Left colon (tissue), 2 donors: ENCODE results near the gene MAPK14. TPM values are rescaled to one million over a fixed set of nuclear protein-coding genes. Genes with fewer than 3 reads are reported as not detected.
A peak's percentile ranks its signal among the peaks of the same experiment; 100 is the strongest.

Experiments used
- ATAC-seq: fragments of 200-7000 bp; cut with Tn5 transposase; one replicate; pipeline ENCODE4 v1.9.1; 2020; ENCODE audit warnings: mild to moderate bottlenecking, moderate library complexity
- DNase-seq, 2 donors: peaks; one replicate each; pipeline ENCODE4 v3.0.0-alpha.2; 2020
- intact Hi-C, 2 donors: fragments of 100-400 bp; cut with DNase I in 1 of 2; cut with micrococcal nuclease in 1 of 2; formaldehyde crosslinking; loops; one replicate each; pipeline versions ENCODE4 v1.11.2 to v1.14.0; 2022; cut with DNase I, micrococcal nuclease
- total RNA-seq, 2 donors: library from RNA; stranded (reverse); fragmentation: NEBNext Ultra II Directional; extraction: Animal tissue kit (Norgen Biotek cat#: 25700); gene quantifications; one replicate each; pipeline ENCODE4 v1.2.1, GENCODE V29; 2021
- donor health status: DM: no; HTN: no; CAD: no.
- donor health status: DM: yes; HTN: yes; CAD: no.

Gene MAPK14
- total RNA-seq, 2 donors from 2014 or later, result 60.0 to 69.8 TPM

- DNase-seq (no peak), ATAC-seq (peak; percentile 10)
- intact Hi-C loops, result no loop called here
These were observed 111.8 kb downstream of the MAPK14 start for GRCh38 chr6:36139431-36139830.

DNA sequence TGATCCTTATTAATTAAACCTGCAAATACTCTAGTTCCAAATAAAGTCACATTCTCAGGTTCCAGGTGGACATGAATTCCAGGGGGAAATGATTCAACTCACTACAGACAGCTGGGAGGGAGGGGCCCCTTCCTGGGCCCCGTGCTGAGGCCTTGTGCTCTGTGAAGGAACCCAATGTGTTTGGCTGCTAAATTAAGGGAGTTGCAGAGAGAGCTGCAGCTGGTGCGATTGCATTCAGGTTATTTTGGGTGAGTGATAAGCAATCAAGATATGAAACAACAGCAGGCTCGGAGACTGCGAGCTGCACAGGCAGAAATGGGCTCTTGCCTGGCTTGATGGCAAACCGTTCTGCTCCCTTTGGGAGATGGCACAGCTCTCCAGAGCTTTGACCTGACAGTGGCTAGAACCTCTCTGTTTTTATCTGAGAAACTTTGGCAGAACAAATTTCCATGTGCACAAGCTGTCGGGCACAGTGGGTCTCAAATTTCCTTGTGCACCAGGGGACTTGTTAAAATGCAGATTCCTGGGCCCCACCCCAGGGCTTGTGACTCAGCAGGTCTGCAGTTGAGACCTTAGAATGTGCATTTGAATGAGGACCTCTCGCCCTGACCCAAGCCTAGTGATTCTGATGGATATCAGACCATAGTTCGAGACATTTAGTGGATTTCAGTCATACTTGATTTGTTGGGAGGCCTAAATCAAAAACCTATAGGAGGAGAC is 112.5 kb downstream of the MAPK14 start:
- intact Hi-C loops, result no loop called here
- DNase-seq (no peak), ATAC-seq (no peak)

DNA sequence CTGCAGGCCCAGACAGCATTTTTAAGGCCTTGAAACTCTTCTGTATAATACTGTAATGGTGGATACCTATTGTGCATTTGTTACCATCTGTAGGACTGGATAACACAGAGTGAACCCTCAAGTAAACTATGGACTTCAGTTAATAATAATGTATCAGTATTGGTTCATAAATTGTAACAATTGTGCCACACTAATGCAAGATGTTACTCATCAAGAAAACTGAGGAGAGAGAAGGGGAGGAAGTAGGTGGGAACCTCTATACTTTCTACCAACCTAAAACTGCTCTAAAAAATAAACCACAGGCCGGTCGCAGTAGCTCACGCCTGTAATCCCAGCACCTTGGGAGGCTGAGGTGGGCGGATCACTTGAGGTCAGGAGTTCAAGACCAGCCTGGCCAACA is 113.5 kb downstream of the MAPK14 start:
- intact Hi-C loops, result no loop called here
- DNase-seq, result no peak
- no peak for ATAC-seq

DNA sequence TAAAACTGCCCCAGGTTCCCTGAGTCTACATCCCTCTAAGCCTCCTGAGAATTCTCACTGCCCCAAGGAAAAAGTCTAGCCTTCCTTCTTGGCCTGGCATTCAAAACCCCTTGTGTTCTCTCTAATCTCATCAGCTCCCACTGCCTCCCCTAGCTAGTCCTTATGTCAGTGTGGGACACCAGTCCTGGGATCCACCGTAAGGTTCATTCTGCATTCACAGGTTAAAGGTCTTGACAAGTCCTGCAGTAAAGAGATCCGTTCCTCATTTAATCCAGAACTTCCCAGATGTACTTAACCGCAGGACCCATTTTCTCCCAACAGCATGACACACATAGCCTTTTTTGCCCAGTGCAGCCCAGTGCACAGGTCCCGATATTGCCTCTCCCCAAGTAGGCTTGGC is 114.4 kb downstream of the MAPK14 start:
- intact Hi-C loops, result no loop called here
- ATAC-seq (no peak), DNase-seq (no peak)

DNA sequence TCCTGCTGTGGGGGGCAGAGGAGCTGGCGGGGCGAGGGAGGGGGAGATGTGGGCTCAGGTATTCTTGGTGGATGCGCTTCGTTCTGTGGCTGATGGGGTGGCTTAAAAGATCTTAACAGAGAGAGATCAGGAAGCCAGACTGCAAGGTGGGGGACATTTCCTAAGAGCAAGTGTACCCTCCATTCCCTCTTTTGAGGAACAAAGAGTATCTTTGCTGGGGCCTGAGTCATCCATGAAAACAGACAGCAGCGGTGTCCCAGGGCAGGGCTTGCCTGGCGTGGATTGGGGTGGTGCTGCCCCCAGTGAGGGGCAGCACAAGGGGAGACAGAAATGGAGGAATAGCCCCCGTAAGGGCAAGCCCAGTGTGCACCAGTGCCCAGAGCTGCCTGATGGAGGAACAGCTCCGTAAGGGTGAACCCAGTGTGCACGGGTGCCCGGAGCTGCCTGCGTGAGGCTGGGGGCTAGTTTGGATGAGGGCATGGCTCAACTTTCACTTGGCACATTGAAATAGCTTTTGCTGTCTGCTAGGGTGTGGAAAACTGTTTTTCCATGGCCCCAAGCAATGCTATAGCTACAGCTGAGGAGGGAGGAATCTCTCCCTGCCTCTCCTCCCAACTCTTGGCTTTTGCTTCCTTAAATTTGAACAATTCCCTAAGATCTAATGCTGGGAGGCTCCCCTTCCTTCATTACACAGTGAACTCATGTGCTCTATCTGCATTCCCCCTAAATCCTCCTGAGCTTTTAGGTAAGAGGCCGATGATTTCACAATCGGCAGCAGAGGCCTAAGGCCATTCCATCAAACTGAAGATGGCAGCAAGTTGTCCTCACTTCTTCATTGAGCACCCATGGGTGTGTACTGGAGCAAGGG is 115.6 kb downstream of the MAPK14 start:
- ATAC-seq (peak; percentile 10), DNase-seq (no peak)
- intact Hi-C loops, result no loop called here

- intact Hi-C loops, result no loop called here
- DNase-seq (no peak), ATAC-seq (no peak)
These were observed 117.9 kb downstream of the MAPK14 start for GRCh38 chr6:36145495-36145894.

GRCh38 chr6:36147294-36147693 is 119.7 kb downstream of the MAPK14 start:
- no peak for DNase-seq
- ATAC-seq, result no peak
- intact Hi-C loops, result no loop called here

GRCh38 chr6:36149476-36149875 is 121.9 kb downstream of the MAPK14 start:
- intact Hi-C loops, result no loop called here

DNA sequence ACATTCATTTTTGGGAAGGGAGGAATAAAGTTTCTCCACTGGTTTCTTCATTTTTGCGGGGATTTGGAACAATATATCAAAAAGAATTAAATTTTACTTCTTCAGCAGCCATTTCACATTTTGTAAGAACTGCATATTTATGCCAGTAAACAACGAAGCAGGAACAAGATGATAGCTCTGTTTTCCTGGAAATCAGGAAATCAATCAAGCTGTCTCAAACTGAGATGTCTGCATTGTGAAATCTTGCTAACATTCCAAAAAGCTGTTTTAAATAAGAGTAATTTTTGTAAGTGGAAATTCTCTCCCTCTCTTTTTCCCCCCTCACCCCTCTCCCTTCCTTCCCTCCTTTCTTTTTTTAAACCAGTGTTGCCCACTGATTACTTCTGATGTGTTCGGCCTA is 122.7 kb downstream of the MAPK14 start:
- intact Hi-C loops, result no loop called here
- ATAC-seq, result no peak
- DNase-seq, result no peak

More at GRCh38 chr6:36149476-36149875, 121.9 kb downstream of the MAPK14 start:
- DNase-seq, result no peak
- ATAC-seq, result no peak

- DNase-seq (no peak), ATAC-seq (no peak)
- intact Hi-C loops, result no loop called here
These were observed 126.7 kb downstream of the MAPK14 start for GRCh38 chr6:36154286-36154685.

- ATAC-seq, result no peak
- intact Hi-C loops, result no loop called here
- no peak for DNase-seq
These were observed 128.1 kb downstream of the MAPK14 start for GRCh38 chr6:36155662-36156061.

GRCh38 chr6:36160147-36160760 is 132.6 kb downstream of the MAPK14 start:
- DNase-seq (no peak), ATAC-seq (no peak)
- intact Hi-C loops, result no loop called here

Other genes with a start within 250 kb of the MAPK14 start
- not detected for gene CLPSL1, start 246.8 kb upstream of the MAPK14 start, total RNA-seq
- 1 to 10 TPM in 1 of 2 donors, not detected in 1; 1.3 TPM for gene CLPS, start 230.5 kb upstream of the MAPK14 start, total RNA-seq
- not detected for gene LHFPL5, start 222.5 kb upstream of the MAPK14 start, total RNA-seq
- 10 to 100 TPM; 81.3 to 95.1 TPM for gene SRPK1, start 106.7 kb upstream of the MAPK14 start, total RNA-seq
- gene SLC26A8, start 3.2 kb upstream of the MAPK14 start, total RNA-seq, result under 1 TPM; 0.18 to 0.50 TPM
- 100 to 1,000 TPM; 184 to 186 TPM for gene MAPK13, start 102.7 kb downstream of the MAPK14 start, total RNA-seq
- gene BRPF3, start 168.9 kb downstream of the MAPK14 start, total RNA-seq, result 10 to 100 TPM; 75.0 to 75.6 TPM
- gene PNPLA1, start 242.3 kb downstream of the MAPK14 start, total RNA-seq, result under 1 TPM; 0.43 to 0.53 TPM